Activated naive CD8-positive, alpha-beta T cell treated with anti-CD3 and anti-CD28 coated beads, Interleukin-2, amount 50 U/mL, for 16 hours (primary cell): ENCODE results near the gene GGN.
"Not testable (repeated sequence)": the region's sequence is repeated elsewhere in the genome, so short reads cannot be mapped to it uniquely, and the experiment has no call there.

Source experiments
- DNase-seq: peaks from one replicate; pipeline ENCODE4 v3.0.0-alpha.2; 2020; ENCODE audit warnings: low read depth, low spot score

GGN gene

GRCh38 chr19:38362076-38362945, 25.5 kb downstream of the GGN start:
- peak; percentile 47 for DNase-seq

- DNase-seq, result peak; percentile 29
These were observed 26.2 kb downstream of the GGN start for GRCh38 chr19:38361633-38362075.

GRCh38 chr19:38360839-38361631, 26.8 kb downstream of the GGN start:
- DNase-seq, result no peak

- no peak for DNase-seq
These were observed 27.5 kb downstream of the GGN start for GRCh38 chr19:38360351-38360750.

- DNase-seq, result no peak
These were observed 28.4 kb downstream of the GGN start for GRCh38 chr19:38359242-38360021.

GRCh38 chr19:38358071-38358470, 29.8 kb downstream of the GGN start:
- no peak for DNase-seq

- DNase-seq, result no peak
These were observed 31.8 kb downstream of the GGN start for GRCh38 chr19:38355728-38356725.

- DNase-seq, result no peak
These were observed 35.2 kb downstream of the GGN start for GRCh38 chr19:38352611-38353010.

- no peak for DNase-seq
These were observed 35.9 kb downstream of the GGN start for GRCh38 chr19:38351865-38352395.

GRCh38 chr19:38350883-38351282, 37.0 kb downstream of the GGN start:
- no peak for DNase-seq

GRCh38 chr19:38346837-38347236, 41.0 kb downstream of the GGN start:
- DNase-seq, result no peak

- no peak for DNase-seq
These were observed 46.9 kb downstream of the GGN start for GRCh38 chr19:38340927-38341326.

GRCh38 chr19:38339011-38339410, 48.8 kb downstream of the GGN start:
- not testable (repeated sequence) for DNase-seq

GRCh38 chr19:38337360-38337653, 50.5 kb downstream of the GGN start:
- no peak for DNase-seq

GRCh38 chr19:38336638-38337359, 51.0 kb downstream of the GGN start:
- peak; percentile 87 for DNase-seq

- peak; percentile 87 for DNase-seq
These were observed 51.7 kb downstream of the GGN start for GRCh38 chr19:38335949-38336637.
